ENCODE results near the gene UPK3BL1.
"Not testable (repeated sequence)": the region's sequence is repeated elsewhere in the genome, so short reads cannot be mapped to it uniquely, and the experiment has no call there.

- not testable (repeated sequence) for TF ChIP-seq CTCF (IDR thresholded peaks at IDR 0.05); ZFX (IDR thresholded peaks at IDR 0.05; ENCODE audit: borderline replicate concordance)
Measured at GRCh38 chr7:102589857-102590256, 52.7 kb downstream of the UPK3BL1 start.
